GM04503 (cell line): ENCODE measurements around the gene PDCD1.
"Not testable (repeated sequence)": the region's sequence is repeated elsewhere in the genome, so short reads cannot be mapped to it uniquely, and the experiment has no call there.

Experiments
- DNase-seq: peaks from one replicate; pipeline ENCODE4 v3.0.0-alpha.2; 2012; ENCODE audit warnings: low read depth

PDCD1 gene

DNA sequence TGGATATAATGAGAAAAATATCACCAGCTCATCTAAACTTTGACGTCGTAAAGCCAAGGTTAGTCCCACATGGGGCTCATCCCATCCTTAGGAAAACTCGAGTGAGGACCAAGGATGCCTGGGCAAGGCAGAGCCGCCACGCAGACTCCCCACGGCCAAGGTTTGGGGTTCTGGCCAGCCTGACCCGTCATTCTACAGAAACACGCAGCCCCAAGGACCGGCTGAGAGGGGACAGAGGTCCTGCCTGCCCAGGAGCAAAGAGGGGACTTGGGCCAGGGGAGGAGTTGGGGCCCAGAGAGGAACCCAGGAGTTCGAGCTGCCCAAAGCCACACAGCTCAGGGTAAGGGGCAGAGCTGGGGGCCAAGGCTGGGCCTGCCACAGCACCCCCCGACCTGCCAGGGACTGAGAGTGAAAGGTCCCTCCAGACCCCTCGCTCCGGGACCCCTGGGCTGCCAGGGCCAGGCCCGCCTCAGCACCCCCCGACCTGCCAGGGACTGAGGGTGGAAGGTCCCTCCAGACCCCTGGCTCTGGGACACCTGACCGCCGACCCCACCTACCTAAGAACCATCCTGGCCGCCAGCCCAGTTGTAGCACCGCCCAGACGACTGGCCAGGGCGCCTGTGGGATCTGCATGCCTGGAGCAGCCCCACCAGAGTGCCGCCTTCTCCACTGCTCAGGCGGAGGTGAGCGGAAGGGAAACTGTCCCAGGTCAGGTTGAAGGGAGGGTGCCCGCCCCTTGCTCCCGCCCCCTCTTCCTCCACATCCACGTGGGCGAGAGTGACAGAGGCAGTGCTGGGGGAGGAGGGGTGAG, at the start of gene PDCD1:
TSS of gene PDCD1 (minus strand) at position 689 of the 811 bp plus-strand sequence. CDS start at position 633, 56 bp downstream.
- no peak for DNase-seq

DNA sequence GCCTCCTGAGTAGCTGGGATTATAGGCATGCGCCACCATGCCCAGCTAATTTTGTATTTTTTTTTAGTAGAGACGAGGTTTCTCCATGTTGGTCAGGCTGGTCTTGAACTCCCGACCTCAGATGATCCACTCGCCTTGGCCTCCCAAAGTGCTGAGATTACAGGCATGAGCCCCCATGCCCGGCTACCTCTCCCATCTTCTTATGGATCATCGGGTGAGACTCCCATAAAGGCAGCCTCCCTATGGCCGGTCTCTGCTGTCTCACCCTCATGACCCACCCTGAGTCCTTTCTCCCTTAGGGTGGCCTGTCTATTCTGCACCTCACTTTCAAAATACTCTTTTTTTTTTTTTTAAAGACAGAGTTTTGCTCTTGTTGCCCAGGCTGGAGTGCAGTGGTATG, 49.1 kb upstream of the PDCD1 start:
- DNase-seq: not testable (repeated sequence)

DNA sequence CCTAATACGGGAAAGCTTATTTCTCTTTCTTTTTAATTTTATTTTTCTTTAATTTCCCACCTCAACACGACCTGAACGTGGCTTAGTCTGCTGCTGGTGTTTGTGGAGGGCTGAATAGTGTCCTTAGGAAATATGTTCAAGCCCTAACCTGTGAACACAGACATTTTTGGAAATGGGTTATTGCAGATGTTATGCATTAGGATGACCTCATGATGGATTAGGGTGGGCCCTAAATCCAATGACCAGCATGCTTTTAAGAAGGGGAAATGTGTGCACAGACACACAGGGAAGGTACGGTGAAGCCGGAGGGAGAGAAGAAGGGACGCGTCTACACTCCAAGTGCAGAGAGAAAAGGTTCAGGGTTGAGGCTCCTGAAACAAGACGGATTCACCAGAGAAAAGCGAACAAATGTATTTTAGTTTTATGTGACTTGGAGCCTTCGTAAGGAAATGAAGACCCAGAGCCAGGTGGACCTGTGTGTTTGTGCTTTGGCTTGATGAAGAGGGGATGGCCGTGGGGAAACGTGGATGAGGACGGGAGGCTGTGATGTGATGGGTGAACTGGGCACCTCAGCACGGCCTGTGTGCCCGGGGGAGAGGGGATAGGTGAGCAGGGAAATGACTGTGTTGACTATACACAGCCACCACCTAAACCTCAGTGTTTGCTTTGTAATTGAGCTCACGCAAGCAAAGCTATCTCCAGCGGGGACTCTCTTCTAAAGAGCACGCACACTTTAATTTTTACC, 48.3 kb upstream of the PDCD1 start:
- DNase-seq: no peak

DNA sequence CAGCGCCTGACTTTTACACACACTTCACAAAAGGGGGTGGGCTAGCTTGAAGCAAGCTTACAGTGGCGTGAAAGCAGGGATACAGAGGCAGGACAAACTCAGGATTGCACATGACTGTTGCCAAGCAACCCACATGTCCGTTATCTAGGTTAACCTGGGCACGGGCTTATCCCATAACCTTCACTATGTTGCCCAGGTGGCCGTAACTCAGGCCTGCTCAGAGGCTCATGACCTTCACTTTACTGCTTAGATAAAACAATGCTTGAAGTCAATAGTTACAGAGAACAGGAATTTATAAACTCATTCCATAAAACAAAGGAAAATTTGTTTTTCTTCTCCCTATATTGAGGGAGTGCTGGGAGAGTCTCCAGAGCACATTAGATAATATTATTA, 47.7 kb upstream of the PDCD1 start:
- DNase-seq: not testable (repeated sequence)

DNA sequence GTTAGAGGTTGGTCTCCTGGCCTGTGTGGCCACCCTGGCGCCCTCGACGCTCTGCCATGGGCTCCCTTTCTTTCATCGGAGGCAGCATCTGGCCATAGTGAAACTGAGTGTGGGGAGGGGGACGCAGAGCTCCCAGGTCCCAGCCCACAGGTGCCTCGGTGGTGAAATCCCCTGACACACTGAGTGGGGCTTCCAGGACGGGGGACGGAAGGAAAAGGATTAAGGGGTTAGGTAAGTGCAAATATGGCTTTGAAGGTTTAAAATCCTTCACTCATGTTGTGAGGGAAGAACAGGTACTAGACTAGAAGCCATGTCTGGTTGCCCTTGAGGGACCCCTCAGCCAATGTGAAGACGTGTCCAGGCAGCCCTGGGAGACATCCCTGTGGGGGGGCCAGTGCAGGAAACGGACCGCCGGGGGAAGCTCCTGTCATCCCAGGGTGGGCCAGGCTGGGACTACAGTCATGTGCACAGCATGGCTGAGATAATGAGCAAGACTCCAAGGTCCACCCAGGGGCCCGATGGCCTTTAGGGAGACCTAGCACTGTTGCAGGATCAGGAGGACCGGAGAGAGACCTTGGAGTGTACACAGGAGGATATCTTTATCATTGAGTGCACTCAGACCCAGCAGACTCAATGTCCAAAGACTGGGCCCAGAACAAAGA, 47.2 kb upstream of the PDCD1 start:
- no peak for DNase-seq

DNA sequence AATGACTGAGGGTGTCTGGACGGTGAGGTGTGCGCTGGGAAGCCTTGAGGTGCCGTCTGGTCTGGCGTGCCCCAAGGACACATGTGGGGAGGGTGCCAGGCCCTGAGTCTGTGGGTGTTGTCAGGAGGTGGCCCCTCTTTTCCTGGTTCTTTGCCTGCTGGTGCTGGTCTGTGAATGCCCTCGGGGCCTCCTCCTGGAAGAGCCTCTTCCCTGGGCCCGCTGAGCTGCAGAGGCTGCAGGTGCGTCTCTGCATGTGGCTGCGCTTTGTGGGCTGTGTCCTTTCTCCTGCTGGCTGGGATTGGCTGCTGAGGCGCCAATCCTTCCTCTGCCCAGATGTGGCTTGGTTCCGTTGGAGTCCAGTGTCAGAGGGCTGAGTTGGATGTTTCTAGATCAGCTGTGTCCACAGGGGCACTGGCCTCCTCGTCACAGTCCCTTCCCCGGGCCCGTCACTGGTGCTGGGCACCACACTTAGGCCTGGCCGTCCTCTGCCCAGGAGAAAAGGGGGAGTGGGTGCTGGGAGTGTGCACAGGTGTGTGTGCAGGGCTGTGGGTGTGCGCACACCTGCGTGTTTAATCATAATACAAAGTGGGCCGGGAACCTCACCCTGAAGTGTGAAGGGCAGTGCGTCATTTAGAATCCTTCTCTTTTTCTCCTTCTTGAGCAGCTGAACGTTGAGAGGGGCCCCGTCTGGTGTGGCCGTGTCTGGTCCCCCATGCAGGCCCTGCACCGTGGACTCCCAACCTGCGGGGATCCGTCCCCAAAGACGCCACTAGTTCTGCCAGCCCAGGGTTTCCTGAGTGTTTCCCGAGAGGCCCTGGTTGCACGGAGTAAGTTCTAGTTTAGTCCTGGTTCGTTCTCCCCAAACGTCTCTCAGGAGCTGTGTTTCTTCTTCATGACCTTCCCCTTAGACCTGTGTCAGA, 46.4 kb upstream of the PDCD1 start:
- DNase-seq: no peak

GRCh38 chr2:241904011-241904718, 45.5 kb upstream of the PDCD1 start:
- no peak for DNase-seq

GRCh38 chr2:241903121-241904010, 44.7 kb upstream of the PDCD1 start:
- no peak for DNase-seq

GRCh38 chr2:241902357-241902991, 43.8 kb upstream of the PDCD1 start:
- no peak for DNase-seq

GRCh38 chr2:241901500-241902351, 43.0 kb upstream of the PDCD1 start:
- DNase-seq: no peak

DNA sequence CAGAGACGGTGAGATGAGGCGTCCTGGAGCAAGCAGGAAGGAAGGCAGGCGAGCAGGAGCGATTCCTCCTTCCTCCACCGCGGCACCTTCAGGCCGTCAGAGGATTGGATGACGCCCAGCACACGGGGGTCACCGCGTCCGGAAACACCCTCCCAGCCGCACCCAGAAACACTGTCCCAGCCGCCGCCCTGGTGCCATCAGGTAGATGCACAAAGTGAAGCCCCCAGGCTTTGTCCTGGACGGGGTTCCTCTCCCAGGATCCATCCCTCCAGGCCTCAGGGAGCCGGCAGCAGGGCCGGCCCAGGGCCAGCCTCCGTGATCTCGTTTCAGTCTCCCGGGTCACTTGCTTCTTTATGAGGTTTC, 42.3 kb upstream of the PDCD1 start:
- no peak for DNase-seq

DNA sequence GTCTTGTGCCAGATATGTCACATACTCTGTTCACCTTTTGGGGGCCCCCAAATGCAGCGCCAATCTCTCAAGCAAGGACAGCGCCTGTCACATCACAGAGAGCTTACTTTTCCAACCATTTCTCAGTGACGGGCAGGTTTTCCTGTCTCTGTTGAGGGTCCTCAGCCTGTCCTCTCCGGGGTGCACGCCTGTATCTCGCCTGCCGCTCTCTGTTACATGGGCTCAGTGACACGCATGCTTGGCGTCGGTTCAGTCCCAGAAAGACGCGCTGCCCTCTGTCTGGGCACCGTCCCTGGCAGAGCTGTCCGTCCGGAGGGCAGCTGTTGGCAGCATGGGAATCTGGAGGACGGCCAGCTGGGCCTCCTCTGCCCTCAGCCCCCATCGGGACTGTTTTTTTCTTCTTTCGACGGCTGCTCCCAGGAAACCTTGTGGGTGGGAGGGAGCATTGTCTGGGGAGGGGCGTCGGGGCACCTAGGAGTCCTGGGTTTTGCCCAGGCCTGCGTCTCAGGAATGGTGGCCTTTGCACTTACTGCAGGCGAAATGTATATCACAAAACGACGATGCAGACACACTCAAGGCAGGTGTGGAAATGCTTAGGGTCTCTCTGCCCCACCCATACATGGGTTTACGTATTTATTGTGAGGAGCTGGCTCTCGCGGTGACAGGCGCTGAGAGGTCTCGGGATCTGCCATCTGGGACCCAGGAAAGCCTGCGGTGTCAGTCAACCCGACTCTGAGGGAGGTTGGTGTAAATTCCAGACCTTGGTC, 41.7 kb upstream of the PDCD1 start:
- no peak for DNase-seq

DNA sequence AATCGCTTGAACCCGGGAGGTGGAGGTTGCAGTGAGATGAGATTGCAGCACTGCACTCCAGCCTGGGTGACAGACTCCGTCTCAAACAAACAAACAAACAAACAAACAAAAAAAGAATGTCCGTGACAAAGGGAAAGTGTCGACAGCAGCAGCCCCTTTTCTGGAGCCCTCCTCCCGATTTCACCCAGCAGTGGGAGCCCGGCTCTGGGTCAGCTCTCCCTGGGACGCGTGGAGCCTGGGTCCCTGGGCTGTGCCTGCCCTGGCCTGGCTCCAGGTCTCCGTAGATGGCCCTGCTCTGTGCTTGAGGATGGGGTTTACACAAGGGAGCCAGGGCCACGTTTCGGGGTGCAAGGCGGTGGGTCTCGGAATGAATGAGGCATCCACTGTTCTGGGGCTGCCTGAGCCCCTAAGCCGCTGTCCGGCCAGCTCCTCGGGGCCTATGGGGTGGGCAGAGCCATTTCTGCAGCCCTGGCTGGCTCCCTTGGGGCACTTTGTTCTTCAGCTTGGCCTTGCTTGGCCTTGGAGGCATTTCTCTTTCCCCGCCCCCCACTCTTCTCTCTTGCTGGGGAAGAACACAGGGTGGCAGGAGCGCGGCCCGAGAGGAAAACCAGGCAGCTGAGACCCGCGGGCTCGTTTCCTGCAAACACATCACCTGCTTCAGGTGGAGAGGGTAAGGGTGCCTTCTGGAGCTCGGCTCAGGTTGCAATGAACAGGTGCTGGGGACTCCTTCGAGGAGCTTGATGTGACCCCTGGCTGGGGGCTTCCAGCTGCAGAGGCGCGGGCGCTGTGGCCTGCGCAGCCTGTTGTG, 40.0 kb upstream of the PDCD1 start:
- no peak for DNase-seq

DNA sequence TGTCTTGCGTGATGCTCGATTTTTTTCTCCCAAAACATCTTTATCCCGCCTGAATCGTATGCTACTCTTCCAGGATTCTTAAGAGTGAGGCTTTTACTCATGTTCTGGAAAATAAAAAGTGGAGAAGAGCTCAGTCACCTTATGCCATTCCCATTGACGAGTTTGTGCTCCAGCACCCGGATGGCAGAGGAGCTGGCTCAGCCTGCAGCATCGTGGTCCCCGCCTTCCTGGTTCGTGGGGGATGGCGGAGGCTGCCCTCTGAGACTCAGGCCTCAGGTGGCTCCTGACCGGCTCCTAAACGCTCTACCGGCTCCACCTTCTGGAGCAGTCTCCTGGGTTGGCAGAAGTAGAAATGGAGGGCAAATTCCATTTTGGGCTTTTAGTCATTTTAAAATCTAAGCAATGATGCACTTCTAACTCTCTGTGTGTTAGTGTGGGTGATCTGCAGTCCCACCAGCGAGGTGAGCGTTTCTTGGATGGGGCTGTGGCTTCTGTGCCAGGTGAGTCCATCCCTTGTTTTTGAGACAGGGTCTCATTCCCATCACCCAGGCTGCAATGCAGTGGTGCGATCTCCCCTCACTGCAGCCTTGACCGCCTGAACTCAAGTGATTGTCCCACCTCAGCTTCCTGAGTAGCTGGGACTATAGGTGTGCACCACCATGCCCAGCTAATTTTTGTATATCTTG, 38.7 kb upstream of the PDCD1 start:
- DNase-seq: no peak

DNA sequence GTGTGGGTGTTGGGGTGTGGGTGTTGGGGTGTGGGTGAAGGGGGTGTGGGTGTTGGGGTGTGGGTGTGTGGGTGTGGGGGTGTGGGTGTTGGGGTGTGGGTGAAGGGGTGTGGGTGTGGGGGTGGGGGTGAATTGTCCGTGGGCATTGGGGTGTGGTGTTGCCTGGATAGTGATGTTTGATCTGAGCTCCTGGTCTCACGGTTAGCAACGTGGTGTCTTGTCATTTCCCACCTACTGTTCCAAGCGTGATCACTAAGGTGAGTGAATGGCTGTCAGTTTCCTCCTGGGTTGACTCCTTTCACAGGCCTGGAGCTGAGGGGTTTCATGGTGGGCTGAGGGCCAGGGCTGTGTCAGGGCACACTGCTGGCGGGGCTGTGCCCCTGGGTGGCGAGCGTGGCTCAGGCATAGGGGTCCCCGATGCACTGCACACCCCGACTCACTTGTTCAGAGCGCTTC, 38.1 kb upstream of the PDCD1 start:
- DNase-seq: no peak
